ENCODE measurements around the gene ABO. TPM values are rescaled to one million over a fixed set of nuclear protein-coding genes. Genes with fewer than 3 reads are reported as not detected.

Gene ABO
- total and polyA plus RNA-seq, 2 of the 8 experiments (the other 6 are each of a cell fraction or from before 2014, with no cell fraction given): 0.03 TPM; not detected in 1

DNA sequence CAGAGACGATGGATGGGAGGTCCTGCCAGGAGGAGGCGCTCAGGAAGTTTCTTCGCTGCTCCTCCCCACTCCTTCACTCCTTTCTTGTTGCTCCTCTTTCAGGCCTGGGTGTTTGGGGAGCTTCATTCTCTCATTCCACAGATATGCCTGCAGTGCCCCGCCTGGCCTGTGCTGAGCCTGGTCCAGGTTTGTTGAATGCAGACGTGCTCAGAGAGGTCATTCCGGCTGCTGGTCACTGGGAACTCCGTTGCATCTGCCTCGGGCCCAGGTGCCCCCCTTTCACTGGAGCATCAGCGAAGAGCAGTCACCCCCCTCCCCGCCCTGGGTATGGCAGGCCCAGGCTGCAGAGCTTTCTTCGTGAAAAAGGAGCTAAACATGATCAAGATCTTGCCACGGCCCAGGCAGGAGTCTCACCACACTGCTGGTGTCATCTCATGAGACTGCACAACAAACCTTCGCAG, 45.5 kb upstream of the ABO start:
- Histone ChIP-seq H3K27me3 (replicated peaks in 1 of 4; ENCODE audit: control insufficient read depth in 3 of 4, extremely low read depth in 1 of 4, insufficient read depth in 3 of 4, low read length in 3 of 4) (no peaks in the 10 kb centered on the region), H3K18ac (ENCODE audit: extremely low read depth, low read length) (no peak overlapping the region; the same call in 1 of the 2 replicates), H3K14ac (ENCODE audit: insufficient read length) (no peak overlapping the region), H2BK12ac (ENCODE audit: low read depth, low read length) (no peak overlapping the region), H3K27ac (ENCODE audit: low read depth, low read length) (no peak overlapping the region), H3K36me3 (ENCODE audit: control insufficient read depth in 2 of 4, insufficient read depth in 4 of 4, low read length in 3 of 4) (no peaks in the 10 kb centered on the region), H3K79me2 (ENCODE audit: control insufficient read depth in 1 of 2, insufficient read depth in 2 of 2, low read length in 2 of 2) (no peaks in the 10 kb centered on the region), H3K23me2 (ENCODE audit: low read depth, low read length) (no peaks in the 10 kb centered on the region), H2BK5ac (ENCODE audit: low read depth, low read length) (no peak overlapping the region), H2BK120ac (replicated peaks; ENCODE audit: low read depth, low read length) (no peak overlapping the region), H2BK20ac (ENCODE audit: low read length) (no peak overlapping the region), H3K79me1 (ENCODE audit: low read depth, low read length) (no peaks in the 10 kb centered on the region), H3K9ac (replicated peaks in 1 of 4; ENCODE audit: extremely low read depth in 1 of 4, low read depth in 3 of 4, low read length in 3 of 4) (no peak overlapping the region), H4K20me1 (replicated peaks in 1 of 2; ENCODE audit: control insufficient read depth in 1 of 2, insufficient read depth in 2 of 2, low read length in 2 of 2) (no peaks in the 10 kb centered on the region), H4K8ac (ENCODE audit: extremely low read depth, insufficient read depth, low read length) (no peak overlapping the region; the same call in 1 of the 2 replicates), H3K4me3 (ENCODE audit: extremely low read depth in 1 of 4, insufficient read depth in 2 of 4, low read depth in 3 of 4, low read length in 4 of 4) (no peak overlapping the region), H3K4ac (replicated peaks; ENCODE audit: insufficient read length, low read depth, low read length) (no peak overlapping the region), H3K9me3 (ENCODE audit: insufficient read depth in 2 of 2, low read depth in 1 of 2, low read length in 1 of 2) (peaks cover 10 to 16% of the 10 kb centered on the region in 2 experiments), H4K5ac (ENCODE audit: insufficient read length, low read depth, low read length) (no peak overlapping the region), H3K56ac (replicated peaks; ENCODE audit: insufficient read length, low read depth, low read length) (no peak overlapping the region), H3K23ac (ENCODE audit: insufficient read length) (no peak overlapping the region), H2AFZ (ENCODE audit: low read length) (0 out of 2 replicates have a peak overlapping the region, but pooled peaks have one; percentile 24), H3K4me1 (replicated peaks in 1 of 4; ENCODE audit: control insufficient read depth in 3 of 4, insufficient read depth in 4 of 4, low read length in 3 of 4) (no peaks in the 10 kb centered on the region), H2AK5ac (ENCODE audit: low read depth, low read length) (no peak overlapping the region), H2BK15ac (ENCODE audit: low read length) (peak overlapping the region; percentile 29; the same call in 1 of the 2 replicates), H4K91ac (replicated peaks; ENCODE audit: insufficient read length, low read length) (no peak overlapping the region), H3K4me2 (ENCODE audit: insufficient read depth in 1 of 2, low read depth in 2 of 2, low read length in 2 of 2) (no peak overlapping the region)
- 74% methylated on average over 13 of the region's 13 CpGs; no CpG with 5 or more reads in 1 of the 2 experiments for WGBS, 2 experiments (ENCODE audit: extremely low coverage in 1 of 2, insufficient coverage in 1 of 2, insufficient read length in 1 of 2, insufficient replicate concordance in 2 of 2, low coverage in 1 of 2, low lambda C conversion rate in 2 of 2, missing lambda C conversion rate in 1 of 2)
- no peak for DNase-seq (ENCODE audit: low read depth in 1 of 2, low spot score in 2 of 2)
- FAIRE-seq: no peak
- CTCF ChIA-PET (ENCODE audit: partially characterized antibody): interaction anchor here (0.7 to 3.2 kb wide), 11 partner anchors 9 to 309 kb away, joined by 3 to 16 read pairs (median 4); no protein-coding TSS in a partner anchor
- POLR2A ChIA-PET (ENCODE audit: partially characterized antibody): interaction anchor here (1.2 to 1.4 kb wide), 2 partner anchors 9 to 27 kb away, joined by 4 to 6 read pairs; partner anchors contain the start of genes MED22 and RPL7A
- TF ChIP-seq TAF1 (IDR thresholded peaks at IDR 0.05; ENCODE audit: low read depth, low read length) (no peak), RAD21 (IDR thresholded peaks at IDR 0.05 in 1 of 2, conservative IDR thresholded peaks at IDR 0.05 in 1 of 2; ENCODE audit: low read depth in 2 of 2, low read length in 2 of 2) (peak; percentile 20 to 29; a peak in 3 of 4 replicates), ASH2L (IDR thresholded peaks at IDR 0.05; ENCODE audit: low read length) (no peak), CTCF (IDR thresholded peaks at IDR 0.05; ENCODE audit: control extremely low read depth in 1 of 3, insufficient read depth in 1 of 3, low read depth in 1 of 3, low read length in 3 of 3) (peak; percentile 18 to 52 (median 38)), TEAD4 (IDR thresholded peaks at IDR 0.05; ENCODE audit: low read depth, low read length) (no peak)
- TF ChIP-seq, protein P1, sequence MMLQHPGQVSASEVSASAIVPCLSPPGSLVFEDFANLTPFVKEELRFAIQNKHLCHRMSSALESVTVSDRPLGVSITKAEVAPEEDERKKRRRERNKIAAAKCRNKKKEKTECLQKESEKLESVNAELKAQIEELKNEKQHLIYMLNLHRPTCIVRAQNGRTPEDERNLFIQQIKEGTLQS (IDR thresholded peaks at IDR 0.05; ENCODE audit: insufficient read depth, low read depth, low read length): no peak
